HG02798 (cell line): ENCODE results near the gene MTAP.
"Not testable (repeated sequence)": the region's sequence is repeated elsewhere in the genome, so short reads cannot be mapped to it uniquely, and the experiment has no call there.

Source experiments
- ATAC-seq: cut with Tn5 transposase; IDR thresholded peaks from one replicate; pipeline ENCODE4 v1.9.1; 2021; ENCODE audit warnings: mild to moderate bottlenecking; ENCODE audit not compliant: unreplicated experiment, poor library complexity

The MTAP gene

DNA sequence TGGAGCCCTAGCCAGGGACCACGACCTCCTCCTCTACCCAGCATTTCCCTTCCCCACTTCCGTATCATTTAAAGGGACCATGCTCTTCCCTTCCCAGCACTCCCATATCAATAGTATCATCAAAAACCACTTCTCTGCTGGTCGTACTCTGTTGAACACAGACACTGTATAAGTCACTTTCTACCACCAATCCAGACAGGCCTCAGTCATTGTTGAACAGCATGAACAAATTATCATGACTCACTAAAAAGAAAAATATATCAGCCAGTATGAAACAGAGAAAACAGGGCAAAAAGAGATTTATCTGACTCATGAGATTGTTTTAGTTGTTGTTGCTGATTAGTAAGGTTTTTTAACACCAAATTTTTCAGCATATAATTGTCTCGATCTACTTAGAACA lies 101.9 kb downstream of the MTAP start:
- ATAC-seq, result no peak

DNA sequence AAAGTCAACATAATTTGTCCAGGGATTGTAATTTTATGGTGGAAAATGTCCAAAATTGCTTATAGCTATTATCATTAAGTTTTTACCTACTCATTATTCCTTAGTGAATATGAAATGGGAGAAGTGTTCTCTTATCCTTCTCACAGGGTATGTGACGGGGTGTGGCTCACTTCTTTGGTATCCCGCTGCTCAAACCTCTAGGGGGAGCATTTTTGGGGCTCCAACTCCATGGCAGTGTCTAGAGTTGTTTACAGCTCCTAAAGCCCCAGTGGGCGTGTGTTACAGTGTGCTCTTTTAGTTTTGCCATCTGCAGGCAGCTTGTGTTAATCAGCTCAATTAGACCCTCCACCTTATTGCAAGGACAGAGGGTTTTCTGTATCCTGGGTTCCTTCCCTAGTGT lies 102.3 kb downstream of the MTAP start:
- no peak for ATAC-seq

DNA sequence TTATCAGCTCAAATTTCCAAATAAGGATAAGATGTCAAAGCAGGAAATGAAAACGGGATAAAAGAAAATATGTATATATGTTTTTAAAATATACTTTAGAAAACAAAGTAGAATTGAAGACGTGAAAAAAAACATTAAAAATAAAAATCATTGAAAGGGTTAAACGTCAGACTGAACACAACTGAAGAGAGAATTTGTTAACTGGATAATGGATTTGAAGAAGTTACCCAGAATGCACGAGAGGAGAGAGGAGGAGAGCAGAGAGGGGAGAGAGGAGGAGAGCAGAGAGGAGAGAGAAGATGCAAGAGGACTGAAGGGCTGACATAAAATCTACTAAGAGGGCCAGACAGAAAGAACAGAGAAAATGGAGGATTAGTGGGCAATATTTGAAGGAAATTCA lies 103.8 kb downstream of the MTAP start:
- ATAC-seq, result no peak

DNA sequence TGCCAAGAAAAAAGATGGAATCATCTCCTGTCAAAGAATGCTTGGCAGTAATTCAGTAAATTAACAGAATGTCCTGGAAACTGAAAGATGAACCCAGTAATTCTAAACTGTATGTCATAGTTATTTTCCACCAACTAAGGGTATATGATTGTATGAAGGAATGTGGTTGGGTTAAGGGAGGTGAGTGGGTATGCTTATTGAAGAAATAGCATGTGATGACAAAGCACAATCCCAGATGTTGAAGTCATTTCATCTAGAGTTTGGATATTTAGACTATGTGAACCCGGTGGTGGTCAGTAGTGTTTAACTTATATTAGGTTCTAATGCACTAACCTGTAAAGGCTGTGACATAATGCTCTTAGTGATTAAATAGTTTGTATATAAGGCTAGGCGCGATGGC lies 104.4 kb downstream of the MTAP start:
- ATAC-seq, result no peak

DNA sequence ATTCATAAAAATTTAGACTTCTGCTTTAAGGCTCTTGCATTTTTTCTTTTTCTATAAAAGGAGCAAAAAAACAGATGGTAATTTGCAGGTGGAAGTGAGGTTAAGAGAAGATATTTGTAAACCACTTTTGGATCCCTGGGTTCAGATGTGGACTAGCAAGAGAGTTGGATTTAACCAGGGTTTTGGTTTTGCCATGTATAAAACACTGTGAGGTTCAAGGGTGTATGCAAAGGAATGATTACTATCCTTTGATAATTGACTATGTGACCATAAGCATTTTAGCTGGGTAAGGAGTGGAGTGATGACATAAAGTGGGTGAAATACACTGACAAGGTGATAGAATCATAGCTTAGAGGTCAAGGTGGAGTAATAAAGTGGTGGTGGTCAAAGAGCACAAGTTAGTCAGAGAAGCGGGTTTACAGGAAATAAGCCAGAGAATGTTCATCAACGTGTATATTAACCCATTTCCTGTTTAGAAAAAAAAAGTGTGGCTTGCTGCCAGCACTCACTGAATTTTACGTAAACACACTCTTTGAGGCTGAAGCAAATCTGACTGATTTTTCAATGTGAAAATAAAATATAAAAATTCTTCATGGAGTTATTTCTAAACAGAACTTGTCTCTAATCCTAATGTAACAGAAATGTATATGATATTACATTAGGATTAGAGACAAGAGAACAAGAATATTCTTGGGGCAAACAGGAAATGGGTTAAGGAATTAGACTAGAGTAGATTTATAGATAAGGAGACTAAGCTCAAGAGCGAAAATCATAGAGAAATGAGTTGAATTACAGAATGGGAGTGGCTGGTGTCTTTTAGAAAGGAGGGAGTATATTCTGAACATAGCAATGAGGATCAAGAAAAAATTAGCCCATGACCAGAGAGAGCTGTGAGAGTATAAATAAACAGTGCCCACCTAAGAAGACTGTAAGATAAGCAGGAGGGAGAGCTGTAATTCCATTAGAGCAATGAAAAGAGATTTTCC lies 117.2 kb downstream of the MTAP start:
- ATAC-seq, result peak; percentile 67

DNA sequence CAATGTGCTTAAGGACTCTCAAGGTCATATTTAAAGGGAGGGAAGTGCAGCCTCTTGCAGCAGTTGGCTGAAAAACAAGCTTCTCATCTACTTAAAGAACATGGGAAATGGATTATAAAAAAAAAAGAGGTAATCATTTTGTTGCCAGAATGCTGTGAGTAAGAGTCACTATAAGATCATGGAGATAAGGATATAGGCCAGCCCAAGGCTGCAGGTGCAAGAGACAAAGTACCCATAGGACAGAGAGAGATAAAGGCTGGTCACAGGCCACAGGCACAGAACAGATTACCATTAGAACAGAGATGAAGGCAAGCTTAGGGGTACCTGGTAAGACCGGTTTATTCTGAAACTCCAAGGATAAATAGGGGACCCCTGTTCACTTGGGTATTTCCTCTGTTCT lies 121.3 kb downstream of the MTAP start:
- no peak for ATAC-seq

DNA sequence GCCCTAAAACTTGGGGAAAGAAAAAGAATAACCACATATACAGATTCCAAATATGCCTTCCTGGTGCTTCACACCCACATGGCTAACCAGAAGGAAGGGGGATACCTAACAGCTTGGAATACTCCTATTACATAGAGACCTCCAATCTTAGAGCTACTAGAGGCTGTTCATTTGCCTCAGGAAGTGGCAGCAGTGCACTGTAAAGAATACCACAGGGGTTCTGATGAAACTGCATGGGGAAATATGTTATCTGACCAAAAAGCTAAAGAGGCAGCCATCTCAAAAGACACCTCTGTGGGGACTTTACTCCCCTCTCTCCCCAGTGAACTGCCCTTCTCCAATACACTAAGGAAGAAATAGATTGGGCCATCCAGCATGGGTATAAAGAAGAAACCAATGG lies 125.3 kb downstream of the MTAP start:
- ATAC-seq, result no peak

DNA sequence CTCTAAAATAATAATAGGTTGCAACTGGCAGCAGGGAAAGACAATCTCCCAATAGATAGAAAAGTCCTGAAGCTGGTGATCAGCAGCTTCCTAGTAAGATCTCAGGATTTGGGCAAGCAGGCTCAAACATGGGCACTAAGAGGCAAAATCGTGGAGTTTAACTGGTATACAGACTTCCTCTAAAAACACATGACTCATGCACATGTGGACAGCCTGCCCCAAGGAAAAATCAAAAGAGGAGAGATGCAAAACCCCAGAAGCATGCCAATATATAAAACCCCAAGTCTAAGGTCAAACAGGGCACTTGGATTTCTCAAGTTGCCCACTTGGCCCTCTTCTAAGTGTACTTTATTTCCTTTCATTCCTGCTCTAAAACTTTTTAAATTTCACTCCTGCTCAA lies 129.0 kb downstream of the MTAP start:
- no peak for ATAC-seq

DNA sequence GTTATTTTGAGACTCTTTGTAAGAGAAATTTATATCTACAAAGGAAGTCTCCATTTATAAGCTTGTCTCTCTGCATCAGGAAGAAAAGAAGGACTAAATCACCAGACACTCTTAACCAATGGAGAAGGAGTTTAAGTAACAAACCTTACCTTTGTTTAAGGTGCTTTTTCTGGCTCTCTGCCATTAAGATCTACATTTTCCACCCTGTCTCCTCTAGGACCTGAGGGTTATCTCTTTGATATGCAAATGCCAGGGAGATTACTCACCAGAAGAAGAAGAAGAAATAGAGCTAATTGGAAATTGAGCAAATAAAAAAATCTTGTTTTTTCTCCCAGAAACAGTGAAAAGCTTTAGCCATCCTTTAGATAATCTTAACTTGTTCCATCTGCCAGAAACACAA lies 130.8 kb downstream of the MTAP start:
- no peak for ATAC-seq

DNA sequence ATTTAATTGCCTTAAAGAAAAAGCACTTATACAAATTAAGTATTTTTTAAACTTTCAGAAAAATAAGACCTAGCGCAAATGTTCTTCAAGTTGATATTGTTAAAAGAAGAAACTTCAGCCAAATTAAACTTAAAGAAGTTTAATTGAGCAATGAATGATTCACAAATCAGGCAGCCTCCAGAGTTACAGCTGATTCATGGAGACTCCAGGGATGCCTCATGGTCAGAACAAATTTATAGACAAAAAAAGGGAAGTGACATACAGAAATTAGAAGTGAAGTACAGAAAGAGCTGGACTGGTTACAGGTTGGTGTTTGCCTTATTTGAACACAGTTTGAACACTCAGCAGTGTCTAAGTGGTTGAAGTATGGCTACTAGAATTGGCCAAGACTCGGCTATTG lies 131.4 kb downstream of the MTAP start:
- no peak for ATAC-seq

DNA sequence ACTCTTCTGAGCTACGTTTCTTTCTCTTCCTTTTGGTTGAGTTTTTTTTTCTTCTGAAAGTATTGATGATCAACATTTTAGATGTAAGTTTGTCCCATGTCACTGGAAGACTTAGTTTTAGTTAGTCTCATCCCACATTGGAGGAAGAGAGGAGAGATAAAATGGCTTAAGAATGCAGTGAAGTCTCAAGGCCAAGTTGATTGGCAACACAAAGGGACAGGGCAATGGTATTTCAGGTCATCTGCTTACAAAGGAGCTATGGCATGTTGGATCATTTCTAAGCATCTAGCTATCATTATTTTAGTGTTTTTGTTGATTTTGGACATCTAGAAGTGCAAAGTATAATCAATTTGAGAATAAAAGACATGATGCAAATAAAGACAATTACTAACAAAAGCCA lies 133.2 kb downstream of the MTAP start:
- ATAC-seq, result no peak

DNA sequence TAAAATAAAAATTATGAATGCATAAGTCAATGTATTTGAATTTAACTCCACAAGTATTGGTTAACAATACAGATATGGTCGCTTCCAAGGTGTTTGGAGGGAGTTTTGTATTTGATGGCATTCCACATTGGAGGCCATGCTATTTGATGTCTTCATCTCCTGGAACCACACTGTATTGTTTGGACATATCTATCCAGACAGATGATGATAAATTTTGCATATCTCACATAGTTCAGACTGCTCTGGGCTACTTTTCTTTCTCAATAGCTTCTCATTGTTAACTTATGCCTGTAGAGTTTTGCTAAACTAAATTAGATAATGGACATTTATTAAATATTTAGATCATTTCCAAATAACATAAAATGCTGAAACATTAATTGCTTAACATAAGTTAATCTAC lies 133.7 kb downstream of the MTAP start:
- no peak for ATAC-seq

DNA sequence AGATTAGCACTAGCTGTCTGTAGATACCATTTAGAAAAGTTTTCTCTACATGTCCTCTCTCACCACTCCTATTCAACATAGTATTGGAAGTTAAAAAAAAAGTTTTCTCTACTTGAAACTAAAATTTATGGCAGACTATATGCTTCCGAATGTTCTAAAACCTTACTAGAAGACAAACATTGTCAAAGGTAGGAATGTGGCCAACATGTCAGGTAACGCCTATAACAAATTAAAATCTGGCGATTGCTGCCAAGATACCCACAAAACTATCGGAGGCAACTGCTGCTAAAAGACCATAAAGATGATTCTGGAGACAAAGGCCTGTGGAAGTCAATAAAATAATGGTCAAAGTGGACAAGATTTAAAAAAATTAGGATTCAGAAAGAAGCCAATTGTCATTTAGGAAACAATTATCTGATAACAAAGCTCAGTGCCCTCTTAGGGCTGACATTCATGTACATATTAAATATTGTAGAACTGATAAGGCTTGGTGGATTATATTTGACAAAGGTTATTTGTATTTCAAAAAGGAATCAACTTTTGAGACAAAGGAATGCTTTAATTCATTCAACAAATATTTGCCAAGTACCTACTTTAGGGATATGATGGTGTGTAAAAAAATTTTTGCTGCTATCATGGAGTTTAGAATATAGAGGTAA lies 139.0 kb downstream of the MTAP start:
- no peak for ATAC-seq

DNA sequence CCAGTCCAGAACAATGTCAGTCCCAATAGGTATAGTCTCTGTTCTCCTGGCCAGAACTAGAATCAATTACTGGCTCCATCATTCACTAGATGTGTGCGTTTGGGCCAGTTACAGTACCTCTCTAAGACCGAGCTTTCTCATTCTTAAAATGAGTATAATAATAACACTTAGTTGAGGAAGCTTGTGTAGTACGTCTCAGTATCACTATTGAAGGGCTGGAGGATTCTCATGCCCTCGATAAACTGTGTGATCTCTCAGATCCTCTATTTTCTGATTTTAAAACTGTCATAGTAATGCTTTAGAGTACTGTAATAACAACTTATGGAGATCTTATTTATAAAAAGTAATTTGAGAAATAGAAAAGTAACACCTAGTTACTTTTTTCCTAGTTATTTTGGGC lies 141.0 kb downstream of the MTAP start:
- no peak for ATAC-seq

DNA sequence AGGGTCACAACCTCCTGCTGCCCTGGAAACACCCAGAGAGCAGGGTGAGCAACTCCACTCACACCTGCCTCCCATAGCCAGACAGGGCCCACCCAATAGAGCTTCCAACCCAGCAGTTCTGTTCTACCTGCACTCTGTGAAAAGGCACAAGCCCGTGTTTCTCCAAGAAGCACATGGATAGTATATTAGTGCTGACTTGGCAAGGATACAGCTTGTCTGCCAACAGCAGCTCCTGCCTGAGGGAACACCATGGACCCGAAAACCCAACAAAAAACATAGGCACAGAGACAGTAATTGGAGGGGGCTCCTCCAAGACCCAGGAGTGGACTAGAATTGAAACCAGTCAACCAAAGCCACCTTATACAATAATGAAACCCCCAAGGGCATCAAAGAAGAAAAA lies 143.2 kb downstream of the MTAP start:
- no peak for ATAC-seq

DNA sequence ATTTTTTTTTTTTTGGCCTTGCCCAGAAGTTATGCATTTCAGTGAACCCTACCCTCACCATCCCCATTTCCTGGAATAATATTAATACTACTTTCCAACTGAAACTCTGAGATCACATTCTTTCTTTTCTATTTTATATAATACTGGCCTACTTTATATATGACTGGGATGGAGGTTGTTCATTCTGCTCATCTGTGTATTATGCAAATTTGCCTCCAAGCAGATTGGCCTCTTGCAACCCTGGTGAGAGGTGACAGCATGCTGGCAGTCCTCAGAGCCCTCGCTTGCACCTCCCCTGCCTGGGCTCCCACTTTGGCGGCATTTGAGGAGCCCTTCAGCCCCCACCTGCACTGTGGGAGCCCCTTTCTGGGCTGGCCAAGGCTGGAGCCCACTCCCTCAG lies 156.4 kb downstream of the MTAP start:
- no peak for ATAC-seq

DNA sequence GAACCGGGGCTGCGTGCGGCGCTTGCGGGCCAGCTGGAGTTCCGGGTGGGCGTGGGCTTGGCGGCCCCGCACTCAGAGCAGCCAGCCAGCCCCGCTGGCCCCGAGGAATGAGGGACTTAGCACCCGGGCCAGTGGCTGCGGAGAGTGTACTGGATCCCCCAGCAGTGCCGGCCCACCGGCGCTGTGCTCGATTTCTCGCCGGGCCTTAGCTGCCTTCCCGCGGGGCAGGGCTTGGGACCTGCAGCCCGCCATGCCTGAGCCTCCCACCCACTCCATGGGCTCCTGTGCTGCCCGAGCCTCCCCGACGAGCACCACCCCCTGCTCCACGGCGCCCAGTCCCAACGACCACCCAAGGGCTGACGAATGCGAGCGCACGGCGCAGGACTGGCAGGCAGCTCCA lies 156.8 kb downstream of the MTAP start:
- ATAC-seq, result not testable (repeated sequence)

DNA sequence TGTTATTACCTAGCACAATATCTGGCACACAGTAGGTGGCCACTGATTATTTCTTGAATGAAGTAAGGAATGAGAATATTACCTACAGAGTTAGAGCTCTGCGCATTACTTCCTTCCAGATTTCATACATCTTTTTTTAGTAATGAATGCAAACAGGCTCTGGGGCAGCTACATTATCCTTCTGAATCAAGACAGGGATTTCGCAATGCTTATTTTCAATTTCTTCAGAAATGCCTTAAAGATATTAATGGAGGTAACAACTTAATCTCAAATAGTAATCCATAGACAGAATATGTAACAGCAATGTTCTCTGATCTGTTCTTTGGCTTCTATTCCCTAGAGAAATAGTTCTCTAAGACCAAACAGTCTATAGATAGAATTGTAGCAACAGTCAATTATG lies 159.1 kb downstream of the MTAP start:
- ATAC-seq, result no peak

DNA sequence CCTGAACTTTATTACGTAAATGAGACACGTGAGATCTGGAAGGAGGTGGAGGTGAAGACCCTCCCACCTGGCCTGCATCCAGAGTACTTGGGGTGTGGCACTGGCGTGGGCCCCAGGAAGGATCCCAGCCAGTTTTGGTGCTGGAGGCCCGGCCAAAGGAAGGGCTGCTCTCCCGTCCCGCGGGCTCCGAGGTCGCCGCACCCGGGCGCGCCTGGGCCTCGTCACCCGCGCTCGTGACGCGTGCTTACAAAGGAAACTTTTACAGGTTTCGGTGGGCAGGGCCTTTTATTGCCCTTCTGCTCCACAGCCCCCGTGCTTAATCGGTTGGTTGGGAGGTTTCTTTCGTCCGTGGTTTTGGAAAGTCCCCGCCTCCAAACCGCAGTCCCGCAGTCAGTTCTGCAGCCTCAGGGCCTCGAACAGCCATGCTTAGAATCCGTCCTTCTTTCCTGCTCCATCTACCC lies 162.5 kb downstream of the MTAP start:
- peak; percentile 70 for ATAC-seq

DNA sequence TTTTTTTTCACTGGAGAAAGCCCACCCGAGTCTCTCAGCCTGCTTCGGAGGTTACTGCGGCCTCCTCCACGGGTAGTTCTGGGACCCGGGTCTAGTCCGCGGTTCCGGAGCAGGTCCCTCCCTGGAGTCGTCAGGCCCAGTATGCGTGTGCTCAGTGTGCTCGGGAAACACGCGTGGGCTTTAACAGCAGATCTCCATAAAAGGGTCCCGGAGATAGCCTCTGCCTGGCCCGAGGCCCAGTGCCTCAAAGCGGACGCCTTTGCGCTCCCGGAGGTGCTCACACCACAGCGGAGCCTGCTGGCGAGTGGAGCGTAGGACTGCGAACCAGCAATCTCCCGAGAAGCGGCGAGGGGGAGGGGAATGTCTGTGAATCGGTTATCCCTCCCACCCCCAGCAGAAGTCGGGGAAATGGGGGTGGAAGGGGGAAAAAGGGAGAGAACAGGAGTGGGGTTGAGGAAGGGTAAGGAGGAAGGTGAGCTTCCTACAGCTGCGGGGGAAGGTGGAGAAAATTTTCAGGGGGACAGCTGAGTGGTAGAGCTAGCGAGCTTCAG lies 163.0 kb downstream of the MTAP start:
- peak; percentile 94 for ATAC-seq

DNA sequence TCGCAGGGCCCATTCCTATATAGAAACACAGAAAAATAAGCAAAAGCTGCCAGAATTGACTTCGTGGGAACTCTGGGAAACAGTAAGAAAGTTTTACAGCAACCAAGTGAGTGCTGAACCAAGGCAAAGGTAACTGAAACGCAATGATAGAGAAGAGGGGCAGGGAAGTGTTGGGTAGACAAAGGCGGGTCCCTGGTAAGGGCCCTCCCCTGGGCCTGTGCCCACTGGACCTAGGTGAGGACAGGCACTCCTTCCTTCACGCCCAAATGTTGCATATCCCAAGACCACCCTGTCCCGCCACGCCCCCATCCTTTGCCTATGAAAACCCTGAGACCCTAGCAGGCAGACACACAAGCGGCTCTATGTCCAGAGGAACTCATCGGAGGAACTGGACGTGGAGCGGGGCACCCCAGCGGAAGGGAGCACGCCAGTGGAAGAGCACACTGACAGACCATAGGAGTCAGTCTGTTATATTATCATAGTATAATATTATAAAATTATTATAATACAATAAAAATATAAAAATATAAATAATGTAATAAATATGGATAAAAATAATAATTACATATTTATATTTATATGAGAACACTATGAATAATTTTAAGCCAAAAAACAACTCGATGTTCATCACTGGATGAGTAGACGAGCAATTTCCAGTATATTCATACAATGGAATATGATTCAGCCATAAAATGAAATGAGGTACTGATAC lies 163.9 kb downstream of the MTAP start:
- ATAC-seq, result no peak
